BLaER1 (cell line): ENCODE data around the gene PLSCR2.
"Not testable (repeated sequence)": the region's sequence is repeated elsewhere in the genome, so short reads cannot be mapped to it uniquely, and the experiment has no call there.

ENCODE experiments used
- H3K27ac ChIP-seq: shearing (Covaris generic); formaldehyde crosslinking; 2 replicates; pipeline ENCODE4 v1.8.1; 2022
- H3K27me3 ChIP-seq: shearing (Covaris generic); formaldehyde crosslinking; 2 replicates; pipeline ENCODE4 v1.8.1; 2022
- H3K36me3 ChIP-seq: shearing (Covaris generic); formaldehyde crosslinking; 2 replicates; pipeline ENCODE4 v1.8.1; 2022
- H3K4me1 ChIP-seq: shearing (Covaris generic); formaldehyde crosslinking; 2 replicates; pipeline ENCODE4 v1.8.1; 2022
- H3K4me2 ChIP-seq: shearing (Covaris generic); formaldehyde crosslinking; 2 replicates; pipeline ENCODE4 v1.8.1; 2022
- H3K4me3 ChIP-seq: shearing (Covaris generic); formaldehyde crosslinking; 2 replicates; pipeline ENCODE4 v1.8.1; 2022
- H3K9ac ChIP-seq: shearing (Covaris generic); formaldehyde crosslinking; 2 replicates; pipeline ENCODE4 v1.8.1; 2022
- H3K9me3 ChIP-seq: shearing (Covaris generic); formaldehyde crosslinking; 2 replicates; pipeline ENCODE4 v1.8.1; 2022
- H4K20me1 ChIP-seq: shearing (Covaris generic); formaldehyde crosslinking; 2 replicates; pipeline ENCODE4 v1.8.1; 2022
- Cebpa-rat ChIP-seq: shearing (Covaris generic); IDR thresholded peaks from 2 replicates; pipeline ENCODE4 v1.8.1; 2022

PLSCR2 gene

GRCh38 chr3:146466604-146467003 lies 2.8 kb downstream of the PLSCR2 start:
- Histone ChIP-seq H3K4me1 (peaks cover 19% of the 10 kb centered on the region), H3K27me3 (no peaks in the 10 kb centered on the region), H4K20me1 (no peaks in the 10 kb centered on the region), H3K9me3 (no peaks in the 10 kb centered on the region), H3K27ac (no peak overlapping the region), H3K4me2 (no peak overlapping the region), H3K4me3 (no peak overlapping the region), H3K36me3 (no peaks in the 10 kb centered on the region), H3K9ac (no peak overlapping the region)
- no peak for TF ChIP-seq Cebpa-rat

- TF ChIP-seq Cebpa-rat, result no peak
- Histone ChIP-seq H3K4me1 (peaks cover 19% of the 10 kb centered on the region), H3K27me3 (no peaks in the 10 kb centered on the region), H3K4me3 (no peak overlapping the region), H3K27ac (no peak overlapping the region), H4K20me1 (no peaks in the 10 kb centered on the region), H3K4me2 (no peak overlapping the region), H3K36me3 (no peaks in the 10 kb centered on the region), H3K9ac (no peak overlapping the region), H3K9me3 (no peaks in the 10 kb centered on the region)
Observed at GRCh38 chr3:146465693-146466465, 3.5 kb downstream of the PLSCR2 start.

- Histone ChIP-seq H3K9me3 (no peaks in the 10 kb centered on the region), H3K27me3 (no peaks in the 10 kb centered on the region), H3K4me3 (no peak overlapping the region), H3K36me3 (no peaks in the 10 kb centered on the region), H3K27ac (no peak overlapping the region), H4K20me1 (no peaks in the 10 kb centered on the region), H3K4me2 (no peak overlapping the region), H3K9ac (no peak overlapping the region), H3K4me1 (peaks cover 11% of the 10 kb centered on the region)
- no peak for TF ChIP-seq Cebpa-rat
Observed at GRCh38 chr3:146464783-146465182, 4.6 kb downstream of the PLSCR2 start.

GRCh38 chr3:146464005-146464595 lies 5.3 kb downstream of the PLSCR2 start:
- H3K36me3 ChIP-seq, result no peaks in the 10 kb centered on the region
- H3K9ac ChIP-seq, result no peak overlapping the region
- H3K4me3 ChIP-seq, result no peak overlapping the region
- H3K4me1 ChIP-seq, result peaks cover 5% of the 10 kb centered on the region; the same call in 1 of the 2 replicates
- no peaks in the 10 kb centered on the region for H4K20me1 ChIP-seq
- no peaks in the 10 kb centered on the region for H3K27me3 ChIP-seq
- no peak overlapping the region for H3K4me2 ChIP-seq
- no peaks in the 10 kb centered on the region for H3K9me3 ChIP-seq
- no peak for TF ChIP-seq Cebpa-rat
- no peak overlapping the region for H3K27ac ChIP-seq

- H3K27ac ChIP-seq, result no peak overlapping the region
- TF ChIP-seq Cebpa-rat, result no peak
- no peaks in the 10 kb centered on the region for H3K9me3 ChIP-seq
- no peak overlapping the region for H3K9ac ChIP-seq
- no peak overlapping the region for H3K4me2 ChIP-seq
- peaks cover 3% of the 10 kb centered on the region; the same call in 1 of the 2 replicates for H3K4me1 ChIP-seq
- H3K4me3 ChIP-seq, result no peak overlapping the region
- H3K27me3 ChIP-seq, result no peaks in the 10 kb centered on the region
- H4K20me1 ChIP-seq, result no peaks in the 10 kb centered on the region
- no peaks in the 10 kb centered on the region for H3K36me3 ChIP-seq
Observed at GRCh38 chr3:146454796-146455195, 14.6 kb downstream of the PLSCR2 start.

- H3K4me3 ChIP-seq, result no peak overlapping the region
- H3K27ac ChIP-seq, result no peak overlapping the region
- H3K27me3 ChIP-seq, result no peaks in the 10 kb centered on the region
- no peak for TF ChIP-seq Cebpa-rat
- no peak overlapping the region for H3K4me2 ChIP-seq
- H3K36me3 ChIP-seq, result no peaks in the 10 kb centered on the region
- H3K9ac ChIP-seq, result no peak overlapping the region
- peaks cover 5% of the 10 kb centered on the region; the same call in 1 of the 2 replicates for H3K9me3 ChIP-seq
- H3K4me1 ChIP-seq, result peaks cover 12% of the 10 kb centered on the region; the same call in 1 of the 2 replicates
- no peaks in the 10 kb centered on the region for H4K20me1 ChIP-seq
Observed at GRCh38 chr3:146449613-146450012, 19.7 kb downstream of the PLSCR2 start.

GRCh38 chr3:146449076-146449475 lies 20.3 kb downstream of the PLSCR2 start:
- no peak overlapping the region for H3K27ac ChIP-seq
- no peak overlapping the region for H3K4me3 ChIP-seq
- peak overlapping the region; percentile 34 for H3K4me2 ChIP-seq
- H3K36me3 ChIP-seq, result no peaks in the 10 kb centered on the region
- no peaks in the 10 kb centered on the region for H4K20me1 ChIP-seq
- H3K27me3 ChIP-seq, result no peaks in the 10 kb centered on the region
- peaks cover 12% of the 10 kb centered on the region; the same call in 1 of the 2 replicates for H3K4me1 ChIP-seq
- H3K9me3 ChIP-seq, result peaks cover 5% of the 10 kb centered on the region; the same call in 1 of the 2 replicates
- TF ChIP-seq Cebpa-rat, result no peak
- H3K9ac ChIP-seq, result no peak overlapping the region

- Histone ChIP-seq H3K4me2 (no peak overlapping the region), H4K20me1 (no peaks in the 10 kb centered on the region)
- TF ChIP-seq Cebpa-rat, result no peak
Observed at GRCh38 chr3:146446026-146446425, 23.3 kb downstream of the PLSCR2 start.

GRCh38 chr3:146440310-146440709 lies 29.1 kb downstream of the PLSCR2 start:
- not testable (repeated sequence) for H3K9ac ChIP-seq, H3K27me3 ChIP-seq, H3K9me3 ChIP-seq

More at GRCh38 chr3:146446026-146446425, 23.3 kb downstream of the PLSCR2 start:
- H3K4me1 ChIP-seq, result peaks cover 12% of the 10 kb centered on the region; the same call in 1 of the 2 replicates
- no peaks in the 10 kb centered on the region for H3K27me3 ChIP-seq
- H3K4me3 ChIP-seq, result no peak overlapping the region
- no peak overlapping the region for H3K9ac ChIP-seq
- H3K9me3 ChIP-seq, result peaks cover 5% of the 10 kb centered on the region; the same call in 1 of the 2 replicates
- no peaks in the 10 kb centered on the region for H3K36me3 ChIP-seq
- H3K27ac ChIP-seq, result no peak overlapping the region

GRCh38 chr3:146432066-146432465 lies 37.3 kb downstream of the PLSCR2 start:
- Histone ChIP-seq H3K36me3 (no peaks in the 10 kb centered on the region), H3K27me3 (no peaks in the 10 kb centered on the region)
- no peak for TF ChIP-seq Cebpa-rat

More at GRCh38 chr3:146440310-146440709, 29.1 kb downstream of the PLSCR2 start:
- not testable (repeated sequence) for H3K27ac ChIP-seq, H4K20me1 ChIP-seq, H3K36me3 ChIP-seq, H3K4me2 ChIP-seq, H3K4me3 ChIP-seq, H3K4me1 ChIP-seq

More at GRCh38 chr3:146432066-146432465, 37.3 kb downstream of the PLSCR2 start:
- no peaks in the 10 kb centered on the region for H4K20me1 ChIP-seq
- no peak overlapping the region for H3K4me2 ChIP-seq
- no peak overlapping the region for H3K9ac ChIP-seq
- no peaks in the 10 kb centered on the region for H3K4me1 ChIP-seq
- H3K9me3 ChIP-seq, result no peaks in the 10 kb centered on the region
- no peak overlapping the region for H3K4me3 ChIP-seq
- no peak overlapping the region for H3K27ac ChIP-seq
